ENCODE data around the gene CA12. TPM values are rescaled to one million over a fixed set of nuclear protein-coding genes. Genes with fewer than 3 reads are reported as not detected.

The CA12 gene
- total and polyA plus RNA-seq, 2 donors (not counting 1 experiment from before 2014, with no cell fraction given): not detected

- Histone ChIP-seq H3K36me3 (replicated peaks in 1 of 2; ENCODE audit: control extremely low read depth in 1 of 2, control insufficient read depth in 1 of 2, extremely low read depth in 1 of 2, insufficient read depth in 2 of 2, low read length in 1 of 2) (peaks cover 0 to 13% of the 10 kb centered on the region in 2 experiments), H3K4me2 (replicated peaks; ENCODE audit: low read depth, low read length, poor library complexity, severe bottlenecking) (no peak overlapping the region), H3K79me2 (ENCODE audit: control insufficient read depth, insufficient read depth, low read length) (no peaks in the 10 kb centered on the region), H3K9ac (ENCODE audit: low read length) (no peak overlapping the region), H3K4me3 (ENCODE audit: control extremely low read depth in 1 of 5, extremely low read depth in 1 of 5, insufficient read depth in 1 of 5, low read depth in 2 of 5, low read length in 4 of 5) (no peak overlapping the region), H2AFZ (ENCODE audit: insufficient read depth, low read depth, low read length, poor library complexity, severe bottlenecking) (no peak overlapping the region), H3K9me3 (ENCODE audit: control extremely low read depth in 1 of 3, control insufficient read depth in 2 of 3, insufficient read depth in 1 of 3, low read length in 2 of 3) (no peaks in the 10 kb centered on the region), H3K27me3 (replicated peaks in 1 of 4; ENCODE audit: control extremely low read depth in 1 of 4, control insufficient read depth in 3 of 4, insufficient read depth in 4 of 4, low read length in 3 of 4) (no peaks in the 10 kb centered on the region), H4K20me1 (ENCODE audit: control insufficient read depth, insufficient read depth, low read length, poor library complexity, severe bottlenecking) (no peaks in the 10 kb centered on the region), H3K4me1 (ENCODE audit: control insufficient read depth in 2 of 2, insufficient read depth in 2 of 2, low read length in 2 of 2) (no peaks in the 10 kb centered on the region), H3K27ac (ENCODE audit: low read length in 2 of 2) (no peak overlapping the region)
- WGBS (ENCODE audit: insufficient coverage): 100% methylated on average over 2 of the region's 3 CpGs
- CTCF ChIA-PET: interaction anchor here (1.2 to 1.3 kb wide), 2 partner anchors 19 to 21 kb away, joined by 3 to 4 read pairs; no protein-coding TSS in a partner anchor
- H3K4me3 Mint-ChIP-seq: no peak overlapping the region
- intact Hi-C loops (cut with micrococcal nuclease): no loop called here
- H3K9me3 Mint-ChIP-seq (ENCODE audit: insufficient read depth): no peaks in the 10 kb centered on the region
- ATAC-seq (ENCODE audit: low read depth) (no peak), DNase-seq (no peak)
- no peaks in the 10 kb centered on the region for H3K27me3 Mint-ChIP-seq
- TF ChIP-seq EZH2 (IDR thresholded peaks at IDR 0.05; ENCODE audit: borderline replicate concordance, insufficient read depth, low read depth, low read length, poor library complexity, severe bottlenecking) (no peak), CTCF (IDR thresholded peaks at IDR 0.05) (no peak)
- no peaks in the 10 kb centered on the region for H3K4me1 Mint-ChIP-seq
- no peak overlapping the region for H3K27ac Mint-ChIP-seq
- POLR2A ChIA-PET: no interaction called here
Measured at GRCh38 chr15:63310646-63311045, 71.0 kb downstream of the CA12 start.

- no peaks in the 10 kb centered on the region for H3K9me3 Mint-ChIP-seq (ENCODE audit: insufficient read depth)
- no peak overlapping the region for H3K27ac ChIP-seq (ENCODE audit: low read length in 2 of 2)
- H3K4me2 ChIP-seq (replicated peaks; ENCODE audit: low read depth, low read length, poor library complexity, severe bottlenecking): no peak overlapping the region
- H3K4me3 Mint-ChIP-seq: no peak overlapping the region
- WGBS (ENCODE audit: insufficient coverage): no CpG with 5 or more reads among the region's 2 CpGs
- H3K4me1 Mint-ChIP-seq: no peaks in the 10 kb centered on the region
- H3K27me3 Mint-ChIP-seq: no peaks in the 10 kb centered on the region
- POLR2A ChIA-PET: no interaction called here
- no peak overlapping the region for H3K27ac Mint-ChIP-seq
- H3K27me3 ChIP-seq (replicated peaks in 1 of 4; ENCODE audit: control extremely low read depth in 1 of 4, control insufficient read depth in 3 of 4, insufficient read depth in 4 of 4, low read length in 3 of 4): no peaks in the 10 kb centered on the region
- H3K9ac ChIP-seq (ENCODE audit: low read length): no peak overlapping the region
- intact Hi-C loops (cut with micrococcal nuclease): no loop called here
- no peaks in the 10 kb centered on the region for H3K4me1 ChIP-seq (ENCODE audit: control insufficient read depth in 2 of 2, insufficient read depth in 2 of 2, low read length in 2 of 2)
- CTCF ChIA-PET: no interaction called here
- no peaks in the 10 kb centered on the region for H3K9me3 ChIP-seq (ENCODE audit: control extremely low read depth in 1 of 3, control insufficient read depth in 2 of 3, insufficient read depth in 1 of 3, low read length in 2 of 3)
- H3K36me3 ChIP-seq (replicated peaks in 1 of 2; ENCODE audit: control extremely low read depth in 1 of 2, control insufficient read depth in 1 of 2, extremely low read depth in 1 of 2, insufficient read depth in 2 of 2, low read length in 1 of 2): peaks cover 0 to 23% of the 10 kb centered on the region in 2 experiments
- TF ChIP-seq CTCF (IDR thresholded peaks at IDR 0.05) (no peak), EZH2 (IDR thresholded peaks at IDR 0.05; ENCODE audit: borderline replicate concordance, insufficient read depth, low read depth, low read length, poor library complexity, severe bottlenecking) (no peak)
- ATAC-seq (ENCODE audit: low read depth) (no peak), DNase-seq (no peak)
- no peak overlapping the region for H2AFZ ChIP-seq (ENCODE audit: insufficient read depth, low read depth, low read length, poor library complexity, severe bottlenecking)
- H3K4me3 ChIP-seq (ENCODE audit: control extremely low read depth in 1 of 5, extremely low read depth in 1 of 5, insufficient read depth in 1 of 5, low read depth in 2 of 5, low read length in 4 of 5): no peak overlapping the region
- no peaks in the 10 kb centered on the region for H4K20me1 ChIP-seq (ENCODE audit: control insufficient read depth, insufficient read depth, low read length, poor library complexity, severe bottlenecking)
- no peaks in the 10 kb centered on the region for H3K79me2 ChIP-seq (ENCODE audit: control insufficient read depth, insufficient read depth, low read length)
Measured at GRCh38 chr15:63308947-63309346, 72.7 kb downstream of the CA12 start.
